ENCODE data around the gene ZNF366.

Gene ZNF366

GRCh38 chr5:72434056-72434780 is 73.0 kb downstream of the ZNF366 start:
- H3K9me3 ChIP-seq (ENCODE audit: insufficient read depth, low read depth, low read length): no peaks in the 10 kb centered on the region
- no peaks in the 10 kb centered on the region for H3K27me3 ChIP-seq (ENCODE audit: insufficient read depth, low read length, poor library complexity, severe bottlenecking)
- no peak overlapping the region for H3K4me3 ChIP-seq (ENCODE audit: low read length, poor library complexity, severe bottlenecking)
- H3K9ac ChIP-seq (ENCODE audit: low read depth, low read length, poor library complexity, severe bottlenecking): no peak overlapping the region
- no peaks in the 10 kb centered on the region for H3K4me1 ChIP-seq (ENCODE audit: insufficient read depth, low read length, poor library complexity, severe bottlenecking)
- no peaks in the 10 kb centered on the region for H3K36me3 ChIP-seq (ENCODE audit: insufficient read depth, low read length)
- H3K79me2 ChIP-seq (ENCODE audit: insufficient read depth, low read length): no peaks in the 10 kb centered on the region
- no peak overlapping the region for H2AFZ ChIP-seq (ENCODE audit: low read length)
- no peaks in the 10 kb centered on the region for H3F3A ChIP-seq (ENCODE audit: low read depth)
- H3K4me2 ChIP-seq (ENCODE audit: low read depth, low read length, poor library complexity, severe bottlenecking): no peak overlapping the region
- no peaks in the 10 kb centered on the region for H3K9me2 ChIP-seq (replicated peaks; ENCODE audit: low read depth, low read length)
- H4K20me1 ChIP-seq (ENCODE audit: insufficient read depth, low read length, poor library complexity, severe bottlenecking): no peaks in the 10 kb centered on the region
- no peak for TF ChIP-seq CTCF (conservative IDR thresholded peaks at IDR 0.05; ENCODE audit: low read length)
- TF ChIP-seq EZH2phosphoT487 (IDR thresholded peaks at IDR 0.05; ENCODE audit: borderline replicate concordance): no peak

GRCh38 chr5:72433522-72433921 is 73.7 kb downstream of the ZNF366 start:
- Histone ChIP-seq H3K36me3 (ENCODE audit: insufficient read depth, low read length) (no peaks in the 10 kb centered on the region), H3K9me2 (replicated peaks; ENCODE audit: low read depth, low read length) (no peaks in the 10 kb centered on the region), H3K4me2 (ENCODE audit: low read depth, low read length, poor library complexity, severe bottlenecking) (no peak overlapping the region), H3K4me3 (ENCODE audit: low read length, poor library complexity, severe bottlenecking) (no peak overlapping the region), H3K9me3 (ENCODE audit: insufficient read depth, low read depth, low read length) (no peaks in the 10 kb centered on the region), H2AFZ (ENCODE audit: low read length) (no peak overlapping the region), H3F3A (ENCODE audit: low read depth) (no peaks in the 10 kb centered on the region), H3K9ac (ENCODE audit: low read depth, low read length, poor library complexity, severe bottlenecking) (no peak overlapping the region), H3K27me3 (ENCODE audit: insufficient read depth, low read length, poor library complexity, severe bottlenecking) (no peaks in the 10 kb centered on the region), H3K79me2 (ENCODE audit: insufficient read depth, low read length) (no peaks in the 10 kb centered on the region), H3K4me1 (ENCODE audit: insufficient read depth, low read length, poor library complexity, severe bottlenecking) (no peaks in the 10 kb centered on the region), H4K20me1 (ENCODE audit: insufficient read depth, low read length, poor library complexity, severe bottlenecking) (no peaks in the 10 kb centered on the region)
- no peak for TF ChIP-seq EZH2phosphoT487 (IDR thresholded peaks at IDR 0.05; ENCODE audit: borderline replicate concordance)

- H3K9me2 ChIP-seq (replicated peaks; ENCODE audit: low read depth, low read length): no peaks in the 10 kb centered on the region
- H3K27me3 ChIP-seq (ENCODE audit: insufficient read depth, low read length, poor library complexity, severe bottlenecking): no peaks in the 10 kb centered on the region
- H3F3A ChIP-seq (ENCODE audit: low read depth): no peaks in the 10 kb centered on the region
- no peak overlapping the region for H3K9ac ChIP-seq (ENCODE audit: low read depth, low read length, poor library complexity, severe bottlenecking)
- H3K9me3 ChIP-seq (ENCODE audit: insufficient read depth, low read depth, low read length): no peaks in the 10 kb centered on the region
- no peaks in the 10 kb centered on the region for H3K79me2 ChIP-seq (ENCODE audit: insufficient read depth, low read length)
- H2AFZ ChIP-seq (ENCODE audit: low read length): no peak overlapping the region
- H3K4me2 ChIP-seq (ENCODE audit: low read depth, low read length, poor library complexity, severe bottlenecking): no peak overlapping the region
- H3K4me1 ChIP-seq (ENCODE audit: insufficient read depth, low read length, poor library complexity, severe bottlenecking): no peaks in the 10 kb centered on the region
- no peaks in the 10 kb centered on the region for H4K20me1 ChIP-seq (ENCODE audit: insufficient read depth, low read length, poor library complexity, severe bottlenecking)
- no peaks in the 10 kb centered on the region for H3K36me3 ChIP-seq (ENCODE audit: insufficient read depth, low read length)
- no peak for TF ChIP-seq EZH2phosphoT487 (IDR thresholded peaks at IDR 0.05; ENCODE audit: borderline replicate concordance)
- no peak for TF ChIP-seq CTCF (conservative IDR thresholded peaks at IDR 0.05; ENCODE audit: low read length)
- H3K4me3 ChIP-seq (ENCODE audit: low read length, poor library complexity, severe bottlenecking): no peak overlapping the region
Measured at GRCh38 chr5:72428669-72429068, 78.5 kb downstream of the ZNF366 start.
